ENCODE data around the gene NTM. TPM values are rescaled to one million over a fixed set of nuclear protein-coding genes. Genes with fewer than 3 reads are reported as not detected.

The NTM gene
- total and polyA plus RNA-seq, 2 of the 8 experiments (the other 6 are each of a cell fraction or from before 2014, with no cell fraction given) = 13.4 to 20.0 TPM

DNA sequence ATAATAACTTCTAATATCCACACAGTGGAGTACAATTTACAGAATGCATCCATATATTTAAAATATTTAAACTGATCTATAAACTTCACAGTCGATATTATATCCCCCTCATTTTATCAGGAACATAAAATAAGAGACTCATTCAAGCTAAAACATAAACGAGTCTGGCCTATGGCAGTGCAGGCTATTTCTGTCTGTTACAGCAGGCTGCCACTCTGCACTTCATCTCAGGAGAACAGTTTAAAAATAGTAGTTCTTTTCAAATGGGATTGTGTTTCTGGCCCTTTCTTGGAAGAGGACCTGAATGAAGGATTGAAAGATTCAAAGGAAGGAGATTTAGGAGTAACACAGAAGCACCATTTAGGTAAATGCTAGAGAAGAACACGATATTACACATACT, 915.7 kb downstream of the NTM start:
- Histone ChIP-seq H2BK15ac (ENCODE audit: low read length) (no peak overlapping the region), H3K79me1 (ENCODE audit: low read depth, low read length) (no peaks in the 10 kb centered on the region), H2AFZ (ENCODE audit: low read length) (no peak overlapping the region), H2BK5ac (ENCODE audit: low read depth, low read length) (no peak overlapping the region), H4K5ac (ENCODE audit: insufficient read length, low read depth, low read length) (no peak overlapping the region), H3K23ac (ENCODE audit: insufficient read length) (no peak overlapping the region), H2AK5ac (ENCODE audit: low read depth, low read length) (no peak overlapping the region), H3K79me2 (ENCODE audit: control insufficient read depth in 1 of 2, insufficient read depth in 2 of 2, low read length in 2 of 2) (no peaks in the 10 kb centered on the region), H3K27ac (ENCODE audit: low read depth, low read length) (no peak overlapping the region), H4K20me1 (replicated peaks in 1 of 2; ENCODE audit: control insufficient read depth in 1 of 2, insufficient read depth in 2 of 2, low read length in 2 of 2) (peaks cover 0 to 4% of the 10 kb centered on the region in 2 experiments), H4K91ac (replicated peaks; ENCODE audit: insufficient read length, low read length) (no peak overlapping the region), H3K4me1 (replicated peaks in 1 of 4; ENCODE audit: control insufficient read depth in 3 of 4, insufficient read depth in 4 of 4, low read length in 3 of 4) (peaks cover 2 to 12% (median 10%) of the 10 kb centered on the region in 4 experiments; a peak in 5 of 7 replicates), H3K4ac (replicated peaks; ENCODE audit: insufficient read length, low read depth, low read length) (no peak overlapping the region), H4K8ac (ENCODE audit: extremely low read depth, insufficient read depth, low read length) (no peak overlapping the region), H3K14ac (ENCODE audit: insufficient read length) (no peak overlapping the region), H3K56ac (replicated peaks; ENCODE audit: insufficient read length, low read depth, low read length) (no peak overlapping the region), H3K9me3 (ENCODE audit: insufficient read depth in 2 of 2, low read depth in 1 of 2, low read length in 1 of 2) (no peaks in the 10 kb centered on the region), H2BK12ac (ENCODE audit: low read depth, low read length) (no peak overlapping the region), H2BK20ac (ENCODE audit: low read length) (no peak overlapping the region), H3K9ac (replicated peaks in 1 of 4; ENCODE audit: extremely low read depth in 1 of 4, low read depth in 3 of 4, low read length in 3 of 4) (no peak overlapping the region), H3K23me2 (ENCODE audit: low read depth, low read length) (no peaks in the 10 kb centered on the region), H3K18ac (ENCODE audit: extremely low read depth, low read length) (no peak overlapping the region), H3K4me3 (ENCODE audit: extremely low read depth in 1 of 4, insufficient read depth in 2 of 4, low read depth in 3 of 4, low read length in 4 of 4) (no peak overlapping the region), H3K4me2 (ENCODE audit: insufficient read depth in 1 of 2, low read depth in 2 of 2, low read length in 2 of 2) (no peak overlapping the region), H2BK120ac (replicated peaks; ENCODE audit: low read depth, low read length) (no peak overlapping the region), H3K36me3 (ENCODE audit: control insufficient read depth in 2 of 4, insufficient read depth in 4 of 4, low read length in 3 of 4) (no peaks in the 10 kb centered on the region), H3K27me3 (replicated peaks in 1 of 4; ENCODE audit: control insufficient read depth in 3 of 4, extremely low read depth in 1 of 4, insufficient read depth in 3 of 4, low read length in 3 of 4) (no peaks in the 10 kb centered on the region; a peak in 1 of 7 replicates)
- WGBS, 2 experiments (ENCODE audit: extremely low coverage in 1 of 2, insufficient coverage in 1 of 2, insufficient read length in 1 of 2, insufficient replicate concordance in 2 of 2, low coverage in 1 of 2, low lambda C conversion rate in 2 of 2, missing lambda C conversion rate in 1 of 2) = 91% methylated on average over 3 of the region's 3 CpGs; no CpG with 5 or more reads in 1 of the 2 experiments
- TF ChIP-seq POLR2AphosphoS5 (IDR thresholded peaks at IDR 0.05; ENCODE audit: low read depth, low read length) (no peak), EZH2 (IDR thresholded peaks at IDR 0.05; ENCODE audit: low read depth, low read length, severe bottlenecking) (no peak), GABPA (IDR thresholded peaks at IDR 0.05; ENCODE audit: borderline replicate concordance, insufficient read depth, low read length) (no peak), BRCA1 (IDR thresholded peaks at IDR 0.05; ENCODE audit: low read depth, low read length) (no peak), SP4 (IDR thresholded peaks at IDR 0.05; ENCODE audit: low read length) (no peak), EGR1 (IDR thresholded peaks at IDR 0.05; ENCODE audit: borderline replicate concordance, low read depth, low read length) (no peak), TAF7 (optimal IDR thresholded peaks at IDR 0.05; ENCODE audit: borderline replicate concordance, low read depth, low read length) (no peak), CEBPB (IDR thresholded peaks at IDR 0.05; ENCODE audit: low read depth, low read length) (no peak), POU5F1 (IDR thresholded peaks at IDR 0.05; ENCODE audit: low read depth, low read length) (no peak), CREB1 (IDR thresholded peaks at IDR 0.05) (no peak), CBX8 (IDR thresholded peaks at IDR 0.05; ENCODE audit: borderline replicate concordance, low read depth, low read length) (no peak), POLR2A (IDR thresholded peaks at IDR 0.05; ENCODE audit: control extremely low read depth in 1 of 2, low read depth in 2 of 2, low read length in 2 of 2) (no peak)
- FAIRE-seq (no peak), DNase-seq (ENCODE audit: low read depth in 1 of 2, low spot score in 2 of 2) (no peak)
- ChIA-PET CTCF (ENCODE audit: partially characterized antibody) (interaction anchor here (1.2 to 13.6 kb wide), 3 partner anchors 13 to 27 kb away, joined by 4 to 122 read pairs (median 10); no protein-coding TSS in a partner anchor), POLR2A (ENCODE audit: partially characterized antibody) (interaction anchor here (1.3 kb wide), 1 partner anchor 8 kb away, joined by 4 read pairs; no protein-coding TSS in a partner anchor)
